IMR-90 (cell line): ENCODE measurements around the gene COX7A2L. TPM values are rescaled to one million over a fixed set of nuclear protein-coding genes. Genes with fewer than 3 reads are reported as not detected.

Experiments
- ATAC-seq: fragments of 200-7000 bp; cut with Tn5 transposase; 2 replicates; pipeline ENCODE4 v1.9.1; 2020; ENCODE audit warnings: low read depth, mild to moderate bottlenecking, moderate library complexity
- BruUV-seq: library from RNA; stranded (reverse); fragments of 400-500 nt; replicated peaks from 2 replicates; lab custom pipeline; 2021; lab: Mats Ljungman, UMichigan
- CTCF ChIA-PET: fragments of 300-600 bp; formaldehyde crosslinking; extraction: SDS; loops from one replicate; lab custom pipeline; 2021; ENCODE audit warnings: antibody characterized with exemption; lab: Yijun Ruan, JAX
- POLR2A ChIA-PET: fragments of 300-600 bp; sonication (Branson Sonifier 250); formaldehyde crosslinking; loops from one replicate; lab custom pipeline; 2022; ENCODE audit warnings: antibody characterized with exemption; ENCODE audit not compliant: unreplicated experiment; lab: Charles Lee
- DNase-seq: peaks from one replicate; pipeline ENCODE4 v3.0.0; 2013
- H2AFZ ChIP-seq: replicated peaks from 2 replicates; pipeline ENCODE3; 2013; ENCODE audit warnings: low read length, mild to moderate bottlenecking; ENCODE audit not compliant: poor library complexity
- H2AK5ac ChIP-seq: 2 replicates; pipeline ENCODE4 v1.6.1; 2013; ENCODE audit warnings: low read depth, low read length, inconsistent platforms
- H2AK9ac ChIP-seq: replicated peaks from 2 replicates; pipeline ENCODE3; 2013; ENCODE audit warnings: mild to moderate bottlenecking, low read depth, low read length, moderate library complexity; ENCODE audit not compliant: poor library complexity
- H2BK120ac ChIP-seq: 2 replicates; pipeline ENCODE4 v1.6.1; 2013; ENCODE audit warnings: low read depth, low read length, inconsistent platforms
- H2BK15ac ChIP-seq: 3 replicates; pipeline ENCODE4 v1.6.1; 2013; ENCODE audit warnings: low read depth, low read length, inconsistent platforms
- H2BK20ac ChIP-seq: 2 replicates; pipeline ENCODE4 v1.6.1; 2013; ENCODE audit warnings: low read depth, mild to moderate bottlenecking, inconsistent platforms, low read length, moderate library complexity
- H2BK5ac ChIP-seq: 2 replicates; pipeline ENCODE4 v1.6.1; 2013; ENCODE audit warnings: mild to moderate bottlenecking, low read depth, low read length, inconsistent platforms; ENCODE audit not compliant: poor library complexity, severe bottlenecking
- H3K14ac ChIP-seq: replicated peaks from 2 replicates; pipeline ENCODE4 v1.6.1; 2013; ENCODE audit warnings: low read depth, low read length, inconsistent platforms
- H3K18ac ChIP-seq: 2 replicates; pipeline ENCODE4 v1.6.1; 2013; ENCODE audit warnings: low read depth, low read length, control low read depth
- H3K23ac ChIP-seq: 2 replicates; pipeline ENCODE4 v1.6.1; 2013; ENCODE audit warnings: low read depth, low read length, inconsistent platforms
- H3K27ac ChIP-seq: 2 replicates; pipeline ENCODE4 v1.5.1; 2013; ENCODE audit warnings: mild to moderate bottlenecking, control low read depth, low read length; ENCODE audit not compliant: insufficient read depth
- H3K27me3 ChIP-seq: 2 replicates; pipeline ENCODE4 v1.6.1; 2013; ENCODE audit warnings: low read length; ENCODE audit not compliant: control insufficient read depth, insufficient read depth
- H3K36me3 ChIP-seq: 2 replicates; pipeline ENCODE4 v1.6.1; 2013; ENCODE audit warnings: low read length, mixed read lengths; ENCODE audit not compliant: control insufficient read depth, insufficient read depth
- H3K4ac ChIP-seq: 2 replicates; pipeline ENCODE4 v1.6.1; 2013; ENCODE audit warnings: low read depth, low read length, inconsistent platforms
- H3K4me1 ChIP-seq: 2 replicates; pipeline ENCODE4 v1.6.1; 2013; ENCODE audit warnings: low read length, mixed read lengths; ENCODE audit not compliant: control insufficient read depth, insufficient read depth
- H3K4me2 ChIP-seq: 2 replicates; pipeline ENCODE4 v1.6.1; 2013; ENCODE audit warnings: low read depth, mild to moderate bottlenecking, control low read depth, low read length, moderate library complexity
- H3K4me3 ChIP-seq: 2 replicates; pipeline ENCODE4 v1.5.1; 2013; ENCODE audit warnings: low read depth, mild to moderate bottlenecking, control low read depth, low read length, moderate library complexity; ENCODE audit not compliant: insufficient read depth
- H3K56ac ChIP-seq: 2 replicates; pipeline ENCODE4 v1.6.1; 2013; ENCODE audit warnings: low read length, inconsistent platforms; ENCODE audit not compliant: insufficient read depth; ENCODE audit errors: extremely low read depth
- H3K79me1 ChIP-seq, 2 experiments: 2 replicates each; pipeline ENCODE4 v1.6.1; 2013; ENCODE audit warnings: low read length in 2 of 2, inconsistent platforms in 1 of 2, low read depth in 1 of 2
- H3K9ac ChIP-seq: 2 replicates; pipeline ENCODE4 v1.6.1; 2013; ENCODE audit warnings: low read depth, low read length, control low read depth
- H3K9me1 ChIP-seq: 2 replicates; pipeline ENCODE4 v1.6.1; 2013; ENCODE audit warnings: low read length, inconsistent platforms; ENCODE audit not compliant: insufficient read depth
- H3K9me3 ChIP-seq: 2 replicates; pipeline ENCODE4 v1.6.1; 2013; ENCODE audit warnings: low read length; ENCODE audit not compliant: control insufficient read depth, insufficient read depth
- H4K20me1 ChIP-seq: 2 replicates; pipeline ENCODE4 v1.6.1; 2013; ENCODE audit warnings: low read length, inconsistent platforms; ENCODE audit not compliant: insufficient read depth
- H4K5ac ChIP-seq: 2 replicates; pipeline ENCODE4 v1.6.1; 2013; ENCODE audit warnings: mild to moderate bottlenecking, low read depth, low read length, control low read depth
- H4K8ac ChIP-seq, 2 experiments: 2 replicates each; pipeline ENCODE4 v1.6.1; 2013; ENCODE audit warnings: low read depth in 2 of 2, low read length in 2 of 2, control low read depth in 1 of 2, inconsistent platforms in 1 of 2
- H4K91ac ChIP-seq: 2 replicates; pipeline ENCODE4 v1.6.1; 2013; ENCODE audit warnings: low read depth, low read length, inconsistent platforms; ENCODE audit not compliant: insufficient read depth
- CEBPB ChIP-seq: IDR thresholded peaks from 2 replicates; pipeline ENCODE4 v1.6.1; 2012; ENCODE audit warnings: low read depth, low read length, improper control_type of control experiment
- CHD1 ChIP-seq: IDR thresholded peaks from 2 replicates; pipeline ENCODE4 v1.6.1; 2012; ENCODE audit warnings: low read depth, low read length, improper control_type of control experiment
- RAD21 ChIP-seq: IDR thresholded peaks from 2 replicates; pipeline ENCODE4 v1.6.1; 2012; ENCODE audit warnings: low read length, improper control_type of control experiment
- RFX5 ChIP-seq: IDR thresholded peaks from 2 replicates; pipeline ENCODE4 v1.8.0; 2012; ENCODE audit warnings: low read depth, mild to moderate bottlenecking, low read length, moderate library complexity
- WGBS, 2 experiments: methylation state at CpG; one replicate each; pipeline versions ENCODE4 v1.1.5 to v1.1.7; 2013; ENCODE audit warnings: missing lambda C conversion rate in 2 of 2; ENCODE audit not compliant: insufficient read length in 1 of 2; ENCODE audit errors: extremely low coverage in 2 of 2; 5-methylcytosine and 5-hydroxymethylcytosine counted together
- dilution Hi-C: fragments of 300-500 bp; cut with HindIII; formaldehyde crosslinking; loops from one replicate; pipeline ENCODE4 v1.14.3; 2018; ENCODE audit warnings: low sequenced_read_pairs; ENCODE audit not compliant: unreplicated experiment
- in situ Hi-C: fragments of 300-500 bp; cut with MboI; formaldehyde crosslinking; loops from 3 replicates; pipeline ENCODE4 v1.14.3; 2019; ENCODE audit warnings: low sequenced_read_pairs, inconsistent platforms, mixed read lengths
- intact Hi-C: fragments of 100-400 bp; cut with micrococcal nuclease; formaldehyde crosslinking; loops from 2 replicates; pipeline ENCODE4 v1.10.0; 2022
- polyA plus RNA-seq, 3 experiments: library from polyadenylated mRNA; depleted of rRNA; stranded (reverse); fragments of >200 nt; gene quantifications; 2 replicates each; pipeline ENCODE4 v1.2.3, GENCODE V29; 2012; ENCODE audit warnings: low replicate concordance in 1 of 3
- total RNA-seq: library from RNA; depleted of rRNA; stranded (reverse); fragments of >200 nt; gene quantifications from 2 replicates; pipeline ENCODE4 v1.2.3, GENCODE V29; 2012

Gene COX7A2L
- total and polyA plus RNA-seq, 2 of the 4 experiments (the other 2 are of a cell fraction): 123 to 132 TPM

DNA sequence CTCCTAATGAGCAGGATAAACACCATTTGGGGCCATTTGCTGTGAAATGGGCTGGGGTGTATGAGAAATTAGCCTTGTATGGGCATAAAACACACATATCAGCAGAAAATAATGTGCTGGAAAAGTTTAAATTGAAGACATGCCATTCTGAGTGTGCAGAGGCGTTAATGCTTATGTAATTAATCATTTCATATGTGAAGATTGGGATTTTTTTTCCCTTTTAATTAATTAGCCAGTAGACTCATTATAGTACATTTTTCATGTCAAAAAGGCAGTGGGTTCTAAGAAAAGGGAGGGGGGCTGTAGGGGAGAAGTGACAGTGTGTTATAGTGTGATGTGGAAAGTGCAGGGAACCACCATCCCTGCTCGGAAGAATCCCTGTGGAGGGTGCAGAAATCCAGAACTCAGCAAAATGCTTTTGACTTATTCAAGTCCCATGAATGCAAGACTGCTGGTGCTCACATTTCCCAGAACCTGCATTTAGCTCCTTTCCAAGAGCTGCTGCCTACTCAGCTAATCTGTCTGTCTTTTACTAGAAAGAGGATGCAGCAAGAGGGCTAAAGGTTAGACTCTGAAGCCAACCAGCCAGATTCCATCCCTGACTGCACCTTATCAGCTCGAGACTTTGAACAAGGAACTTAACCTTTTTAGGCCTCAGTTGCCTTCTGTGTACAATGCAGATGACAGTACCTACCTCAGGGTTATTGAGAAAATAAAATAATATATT lies 11.6 kb upstream of the COX7A2L start:
- H3K23ac ChIP-seq: no peak overlapping the region
- no peaks in the 10 kb centered on the region for H3K9me3 ChIP-seq
- ATAC-seq: no peak
- no peak overlapping the region for H3K4ac ChIP-seq
- WGBS, 2 experiments: no CpG with 5 or more reads among the region's 3 CpGs
- BruUV-seq: no TSS peak
- no peak for TF ChIP-seq CHD1
- TF ChIP-seq CEBPB: no peak
- no peak for TF ChIP-seq RFX5
- TF ChIP-seq RAD21: no peak
- DNase-seq: no peak
- H2BK15ac ChIP-seq: no peak overlapping the region
- no peaks in the 10 kb centered on the region for H3K9me1 ChIP-seq
- H2AK5ac ChIP-seq: no peak overlapping the region
- no peak overlapping the region for H3K14ac ChIP-seq
- no peak overlapping the region for H3K9ac ChIP-seq
- H3K27me3 ChIP-seq: peaks cover 21% of the 10 kb centered on the region
- H3K36me3 ChIP-seq: no peaks in the 10 kb centered on the region
- ChIA-PET CTCF (no interaction called here), POLR2A (no interaction called here)
- dilution Hi-C loops (no loop called here), in situ Hi-C loops (no loop called here), intact Hi-C loops (loop anchor here (1.0 kb wide), 1 partner anchor 9 kb away; no protein-coding TSS in a partner anchor)
- H4K91ac ChIP-seq: no peak overlapping the region
- H3K4me1 ChIP-seq: no peaks in the 10 kb centered on the region
- no peak overlapping the region for H3K18ac ChIP-seq
- no peak overlapping the region for H2AK9ac ChIP-seq
- H2BK120ac ChIP-seq: no peak overlapping the region
- H2BK5ac ChIP-seq: no peak overlapping the region
- no peak overlapping the region for H3K4me3 ChIP-seq
- H3K56ac ChIP-seq: no peak overlapping the region
- no peak overlapping the region for H3K4me2 ChIP-seq
- no peak overlapping the region for H4K8ac ChIP-seq
- no peaks in the 10 kb centered on the region for H3K79me1 ChIP-seq
- no peak overlapping the region for H3K27ac ChIP-seq
- no peak overlapping the region for H2BK20ac ChIP-seq
- no peak overlapping the region for H2AFZ ChIP-seq
- no peak overlapping the region for H4K5ac ChIP-seq
- H4K20me1 ChIP-seq: no peaks in the 10 kb centered on the region
